Activated T-helper 17 cell treated with anti-CD3 and anti-CD28 coated beads, Interleukin-2, amount 50 U/mL, for 72 hours (primary cell): ENCODE measurements around the gene SCYL2. TPM values are rescaled to one million over a fixed set of nuclear protein-coding genes. Genes with fewer than 3 reads are reported as not detected.
"Not testable (repeated sequence)": the region's sequence is repeated elsewhere in the genome, so short reads cannot be mapped to it uniquely, and the experiment has no call there.

Source experiments
- ATAC-seq: fragments of 150-1000 bp; cut with Tn5 transposase; replicated peaks from 2 replicates; pipeline ENCODE4 v1.10.0; 2021; ENCODE audit warnings: mild to moderate bottlenecking, moderate library complexity
- H3K27ac Mint-ChIP-seq: one replicate; pipeline ENCODE4 v1.8.0; 2022; ENCODE audit warnings: mixed read lengths
- H3K27me3 Mint-ChIP-seq: one replicate; pipeline ENCODE4 v1.8.0; 2022; ENCODE audit warnings: mixed read lengths
- H3K36me3 Mint-ChIP-seq: one replicate; pipeline ENCODE4 v1.8.0; 2022; ENCODE audit warnings: low read depth, mild to moderate bottlenecking, mixed read lengths
- H3K4me1 Mint-ChIP-seq: one replicate; pipeline ENCODE4 v1.8.0; 2022; ENCODE audit warnings: mixed read lengths
- H3K4me3 Mint-ChIP-seq: one replicate; pipeline ENCODE4 v1.8.0; 2022; ENCODE audit warnings: mild to moderate bottlenecking, mixed read lengths
- H3K9me3 Mint-ChIP-seq: one replicate; pipeline ENCODE4 v1.8.0; 2022; ENCODE audit warnings: mixed read lengths
- total RNA-seq, 2 donors: library from RNA; stranded (reverse); gene quantifications; one replicate each; pipeline ENCODE4 v1.2.3, GENCODE V29; 2022

The SCYL2 gene
- total RNA-seq, 2 donors from 2014 or later = 18.7 to 31.2 TPM

- Mint-ChIP-seq H3K9me3 (no peaks in the 10 kb centered on the region), H3K4me1 (peaks cover 16% of the 10 kb centered on the region), H3K27ac (no peak overlapping the region), H3K27me3 (no peaks in the 10 kb centered on the region), H3K36me3 (peaks cover 32% of the 10 kb centered on the region), H3K4me3 (no peak overlapping the region)
- no peak for ATAC-seq
These were observed 12.7 kb downstream of the SCYL2 start for GRCh38 chr12:100279607-100280244.

- not testable (repeated sequence) for H3K4me3 Mint-ChIP-seq
These were observed 17.6 kb downstream of the SCYL2 start for GRCh38 chr12:100284556-100284955.

GRCh38 chr12:100289038-100289437 is 22.1 kb downstream of the SCYL2 start:
- no peak overlapping the region for H3K4me3 Mint-ChIP-seq

More at GRCh38 chr12:100284556-100284955, 17.6 kb downstream of the SCYL2 start:
- not testable (repeated sequence) for H3K27ac Mint-ChIP-seq, H3K9me3 Mint-ChIP-seq, H3K4me1 Mint-ChIP-seq, H3K27me3 Mint-ChIP-seq, ATAC-seq
- H3K36me3 Mint-ChIP-seq = peaks cover 41% of the 10 kb centered on the region

GRCh38 chr12:100290016-100290415 is 23.0 kb downstream of the SCYL2 start:
- Mint-ChIP-seq H3K27ac (no peak overlapping the region), H3K36me3 (peaks cover 48% of the 10 kb centered on the region), H3K9me3 (no peaks in the 10 kb centered on the region), H3K4me1 (no peaks in the 10 kb centered on the region), H3K27me3 (no peaks in the 10 kb centered on the region), H3K4me3 (no peak overlapping the region)
- no peak for ATAC-seq

More at GRCh38 chr12:100289038-100289437, 22.1 kb downstream of the SCYL2 start:
- ATAC-seq = no peak
- Mint-ChIP-seq H3K27ac (no peak overlapping the region), H3K36me3 (peaks cover 58% of the 10 kb centered on the region), H3K27me3 (no peaks in the 10 kb centered on the region), H3K4me1 (no peaks in the 10 kb centered on the region), H3K9me3 (no peaks in the 10 kb centered on the region)

- Mint-ChIP-seq H3K36me3 (peaks cover 48% of the 10 kb centered on the region), H3K4me1 (no peaks in the 10 kb centered on the region), H3K27ac (no peak overlapping the region), H3K9me3 (no peaks in the 10 kb centered on the region), H3K27me3 (no peaks in the 10 kb centered on the region), H3K4me3 (no peak overlapping the region)
- no peak for ATAC-seq
These were observed 26.0 kb downstream of the SCYL2 start for GRCh38 chr12:100293017-100293416.

- H3K4me1 Mint-ChIP-seq, H3K27me3 Mint-ChIP-seq, H3K9me3 Mint-ChIP-seq, ATAC-seq, H3K4me3 Mint-ChIP-seq, H3K27ac Mint-ChIP-seq: not testable (repeated sequence)
- H3K36me3 Mint-ChIP-seq = peaks cover 57% of the 10 kb centered on the region
These were observed 27.4 kb downstream of the SCYL2 start for GRCh38 chr12:100294366-100294765.

- Mint-ChIP-seq H3K4me3 (no peak overlapping the region), H3K27me3 (no peaks in the 10 kb centered on the region), H3K9me3 (no peaks in the 10 kb centered on the region), H3K36me3 (peaks cover 57% of the 10 kb centered on the region), H3K4me1 (no peaks in the 10 kb centered on the region), H3K27ac (no peak overlapping the region)
- ATAC-seq = no peak
These were observed 29.0 kb downstream of the SCYL2 start for GRCh38 chr12:100295764-100296555.

- H3K4me1 Mint-ChIP-seq = no peaks in the 10 kb centered on the region
- H3K36me3 Mint-ChIP-seq = peaks cover 75% of the 10 kb centered on the region
- H3K9me3 Mint-ChIP-seq = peaks cover 4% of the 10 kb centered on the region
- H3K4me3 Mint-ChIP-seq = no peak overlapping the region
- no peaks in the 10 kb centered on the region for H3K27me3 Mint-ChIP-seq
- H3K27ac Mint-ChIP-seq = no peak overlapping the region
- no peak for ATAC-seq
These were observed 35.1 kb downstream of the SCYL2 start for GRCh38 chr12:100302081-100302480.

GRCh38 chr12:100303831-100304230 is 36.9 kb downstream of the SCYL2 start:
- Mint-ChIP-seq H3K4me3 (no peak overlapping the region), H3K36me3 (peaks cover 65% of the 10 kb centered on the region)
- no peak for ATAC-seq

GRCh38 chr12:100304334-100304733 is 37.4 kb downstream of the SCYL2 start:
- H3K9me3 Mint-ChIP-seq, H3K4me3 Mint-ChIP-seq, H3K27me3 Mint-ChIP-seq, H3K4me1 Mint-ChIP-seq, H3K27ac Mint-ChIP-seq, ATAC-seq: not testable (repeated sequence)
- H3K36me3 Mint-ChIP-seq = peaks cover 61% of the 10 kb centered on the region

More at GRCh38 chr12:100303831-100304230, 36.9 kb downstream of the SCYL2 start:
- H3K9me3 Mint-ChIP-seq = peaks cover 4% of the 10 kb centered on the region
- no peaks in the 10 kb centered on the region for H3K4me1 Mint-ChIP-seq
- no peak overlapping the region for H3K27ac Mint-ChIP-seq
- no peaks in the 10 kb centered on the region for H3K27me3 Mint-ChIP-seq

- not testable (repeated sequence) for H3K4me3 Mint-ChIP-seq, ATAC-seq, H3K27me3 Mint-ChIP-seq, H3K27ac Mint-ChIP-seq, H3K4me1 Mint-ChIP-seq, H3K9me3 Mint-ChIP-seq
- peaks cover 61% of the 10 kb centered on the region for H3K36me3 Mint-ChIP-seq
These were observed 41.2 kb downstream of the SCYL2 start for GRCh38 chr12:100308138-100308537.

- peaks cover 71% of the 10 kb centered on the region for H3K36me3 Mint-ChIP-seq
- H3K9me3 Mint-ChIP-seq = no peaks in the 10 kb centered on the region
- no peak overlapping the region for H3K4me3 Mint-ChIP-seq
- H3K27me3 Mint-ChIP-seq = no peaks in the 10 kb centered on the region
- ATAC-seq = no peak
- no peak overlapping the region for H3K27ac Mint-ChIP-seq
- no peaks in the 10 kb centered on the region for H3K4me1 Mint-ChIP-seq
These were observed 44.3 kb downstream of the SCYL2 start for GRCh38 chr12:100311317-100311716.

GRCh38 chr12:100317371-100317770 is 50.4 kb downstream of the SCYL2 start:
- H3K9me3 Mint-ChIP-seq = no peaks in the 10 kb centered on the region
- H3K27me3 Mint-ChIP-seq = no peaks in the 10 kb centered on the region
- ATAC-seq = no peak
- H3K36me3 Mint-ChIP-seq = peaks cover 87% of the 10 kb centered on the region
- H3K4me1 Mint-ChIP-seq = no peaks in the 10 kb centered on the region
- H3K27ac Mint-ChIP-seq = no peak overlapping the region
- H3K4me3 Mint-ChIP-seq = no peak overlapping the region

GRCh38 chr12:100324498-100324897 is 57.5 kb downstream of the SCYL2 start:
- no peaks in the 10 kb centered on the region for H3K4me1 Mint-ChIP-seq
- no peak overlapping the region for H3K27ac Mint-ChIP-seq
- H3K9me3 Mint-ChIP-seq = no peaks in the 10 kb centered on the region
- no peaks in the 10 kb centered on the region for H3K27me3 Mint-ChIP-seq
- ATAC-seq = no peak
- peaks cover 78% of the 10 kb centered on the region for H3K36me3 Mint-ChIP-seq
- no peak overlapping the region for H3K4me3 Mint-ChIP-seq

- Mint-ChIP-seq H3K27ac (no peak overlapping the region), H3K4me3 (no peak overlapping the region), H3K36me3 (peaks cover 86% of the 10 kb centered on the region), H3K27me3 (no peaks in the 10 kb centered on the region), H3K4me1 (no peaks in the 10 kb centered on the region), H3K9me3 (no peaks in the 10 kb centered on the region)
- ATAC-seq = no peak
These were observed 59.2 kb downstream of the SCYL2 start for GRCh38 chr12:100326208-100326607.
